Glomerular visceral epithelial cell (primary cell): ENCODE measurements around the gene FGR.
"Not testable (repeated sequence)": the region's sequence is repeated elsewhere in the genome, so short reads cannot be mapped to it uniquely, and the experiment has no call there.

Experiments
- DNase-seq: peaks from one replicate; pipeline ENCODE4 v3.0.0-alpha.2; 2016; ENCODE audit errors: extremely low spot score

The FGR gene

GRCh38 chr1:27634177-27634984 is 604 bp downstream of the FGR start:
- DNase-seq, result no peak

- no peak for DNase-seq
Measured at GRCh38 chr1:27633640-27634176, 1.3 kb downstream of the FGR start.

- no peak for DNase-seq
Measured at GRCh38 chr1:27633298-27633610, 1.7 kb downstream of the FGR start.

- DNase-seq, result no peak
Measured at GRCh38 chr1:27632387-27633297, 2.3 kb downstream of the FGR start.

- DNase-seq, result no peak
Measured at GRCh38 chr1:27630859-27631491, 4.0 kb downstream of the FGR start.

GRCh38 chr1:27628712-27629111 is 6.3 kb downstream of the FGR start:
- DNase-seq, result no peak

GRCh38 chr1:27627733-27628132 is 7.3 kb downstream of the FGR start:
- DNase-seq, result not testable (repeated sequence)

- no peak for DNase-seq
Measured at GRCh38 chr1:27627061-27627460, 7.9 kb downstream of the FGR start.

GRCh38 chr1:27626031-27626935 is 8.7 kb downstream of the FGR start:
- no peak for DNase-seq

GRCh38 chr1:27624467-27625178 is 10.4 kb downstream of the FGR start:
- no peak for DNase-seq

- no peak for DNase-seq
Measured at GRCh38 chr1:27623327-27624212, 11.4 kb downstream of the FGR start.

GRCh38 chr1:27622828-27623227 is 12.2 kb downstream of the FGR start:
- DNase-seq, result no peak

GRCh38 chr1:27621051-27621920 is 13.7 kb downstream of the FGR start:
- no peak for DNase-seq

GRCh38 chr1:27619782-27620438 is 15.1 kb downstream of the FGR start:
- DNase-seq, result not testable (repeated sequence)

GRCh38 chr1:27618341-27619082 is 16.5 kb downstream of the FGR start:
- DNase-seq, result no peak

GRCh38 chr1:27617420-27617819 is 17.6 kb downstream of the FGR start:
- DNase-seq, result no peak

GRCh38 chr1:27616441-27616840 is 18.5 kb downstream of the FGR start:
- DNase-seq, result no peak
